Calu3 (cell line): Measurements from ENCODE around the gene RHBDL1. TPM values are rescaled to one million over a fixed set of nuclear protein-coding genes. Genes with fewer than 3 reads are reported as not detected.
"Not testable (repeated sequence)": the region's sequence is repeated elsewhere in the genome, so short reads cannot be mapped to it uniquely, and the experiment has no call there.

Source experiments
- BruUV-seq: library from RNA; stranded (reverse); fragments of 400-500 nt; replicated peaks from 2 replicates; lab custom pipeline; 2021; lab: Mats Ljungman, UMichigan
- CTCF ChIA-PET: fragments of 300-600 bp; sonication (Branson Sonifier 250); formaldehyde crosslinking; loops from one replicate; lab custom pipeline; 2022; ENCODE audit warnings: antibody characterized with exemption; lab: Charles Lee
- DNase-seq: peaks from one replicate; pipeline ENCODE4 v3.0.0; 2022
- H3K27ac Mint-ChIP-seq: one replicate; pipeline ENCODE4 v1.8.0; 2022; ENCODE audit warnings: mixed read lengths; ENCODE audit not compliant: unreplicated experiment
- H3K27me3 Mint-ChIP-seq: one replicate; pipeline ENCODE4 v1.8.0; 2022; ENCODE audit warnings: mixed read lengths; ENCODE audit not compliant: unreplicated experiment
- H3K36me3 Mint-ChIP-seq: one replicate; pipeline ENCODE4 v1.8.0; 2022; ENCODE audit warnings: mild to moderate bottlenecking, moderate library complexity, mixed read lengths; ENCODE audit not compliant: insufficient read depth, unreplicated experiment
- H3K4me1 Mint-ChIP-seq: one replicate; pipeline ENCODE4 v1.8.0; 2022; ENCODE audit warnings: mild to moderate bottlenecking, low read depth, mixed read lengths; ENCODE audit not compliant: unreplicated experiment
- H3K4me3 Mint-ChIP-seq: one replicate; pipeline ENCODE4 v1.8.0; 2022; ENCODE audit warnings: mild to moderate bottlenecking, low read depth, moderate library complexity, mixed read lengths; ENCODE audit not compliant: unreplicated experiment
- H3K9me3 Mint-ChIP-seq: one replicate; pipeline ENCODE4 v1.8.0; 2022; ENCODE audit warnings: low read depth, mixed read lengths; ENCODE audit not compliant: unreplicated experiment
- intact Hi-C: fragments of 100-400 bp; cut with micrococcal nuclease; formaldehyde crosslinking; loops from one replicate; pipeline ENCODE4 v1.10.0; 2022; ENCODE audit not compliant: unreplicated experiment
- total RNA-seq: library from RNA; stranded (reverse); gene quantifications from 2 replicates; pipeline ENCODE4 v1.2.3, GENCODE V29; 2022
- TF ChIP-seq, protein P1 (sequence below): fragments of 200-600 bp; IDR thresholded peaks from one replicate; pipeline ENCODE4 v1.8.0; 2022; ENCODE audit warnings: antibody characterized with exemption; ENCODE audit not compliant: unreplicated experiment

The RHBDL1 gene
- total RNA-seq, 1 experiment from 2014 or later, result 2.6 TPM

DNA sequence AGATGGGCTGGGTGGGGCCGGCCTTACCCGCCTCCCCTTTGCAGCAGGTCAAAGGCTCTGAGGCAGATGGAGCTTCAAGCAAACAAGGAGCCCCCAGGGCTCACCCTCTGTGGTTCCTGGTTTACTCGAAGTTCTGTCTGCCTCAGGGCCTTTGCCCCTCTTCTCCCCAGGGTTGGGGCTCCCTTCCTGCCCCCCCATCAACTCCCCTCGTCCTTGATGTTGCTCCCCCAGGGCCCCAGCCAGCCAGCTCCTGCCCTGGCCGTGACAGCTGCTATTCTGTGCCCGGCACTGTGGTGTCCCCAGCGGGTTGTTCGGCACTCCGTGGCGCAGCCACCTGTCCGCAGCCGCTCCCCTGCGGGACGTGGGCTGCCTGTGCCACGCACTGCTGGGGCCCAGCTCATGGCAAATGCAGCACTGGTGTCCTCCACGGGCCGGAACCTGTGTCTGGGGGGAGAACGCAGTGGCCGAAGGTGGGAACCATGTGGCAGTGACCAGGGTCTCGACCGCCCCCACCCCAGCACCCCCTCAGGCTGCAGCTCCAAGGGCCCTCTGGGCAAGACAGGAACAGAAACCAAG is 35.1 kb downstream of the RHBDL1 start:
- Mint-ChIP-seq H3K36me3 (peaks cover 24% of the 10 kb centered on the region), H3K27me3 (peaks cover 59% of the 10 kb centered on the region), H3K4me3 (no peak overlapping the region), H3K4me1 (peaks cover 6% of the 10 kb centered on the region), H3K27ac (no peak overlapping the region), H3K9me3 (no peaks in the 10 kb centered on the region)
- no TSS peak for BruUV-seq
- intact Hi-C loops, result loop anchor here (5.0 kb wide), 1 partner anchor 77 kb away; the partner anchor contains the start of genes CHTF18 and RPUSD1
- CTCF ChIA-PET, result no interaction called here
- DNase-seq, result no peak
- TF ChIP-seq, protein P1, sequence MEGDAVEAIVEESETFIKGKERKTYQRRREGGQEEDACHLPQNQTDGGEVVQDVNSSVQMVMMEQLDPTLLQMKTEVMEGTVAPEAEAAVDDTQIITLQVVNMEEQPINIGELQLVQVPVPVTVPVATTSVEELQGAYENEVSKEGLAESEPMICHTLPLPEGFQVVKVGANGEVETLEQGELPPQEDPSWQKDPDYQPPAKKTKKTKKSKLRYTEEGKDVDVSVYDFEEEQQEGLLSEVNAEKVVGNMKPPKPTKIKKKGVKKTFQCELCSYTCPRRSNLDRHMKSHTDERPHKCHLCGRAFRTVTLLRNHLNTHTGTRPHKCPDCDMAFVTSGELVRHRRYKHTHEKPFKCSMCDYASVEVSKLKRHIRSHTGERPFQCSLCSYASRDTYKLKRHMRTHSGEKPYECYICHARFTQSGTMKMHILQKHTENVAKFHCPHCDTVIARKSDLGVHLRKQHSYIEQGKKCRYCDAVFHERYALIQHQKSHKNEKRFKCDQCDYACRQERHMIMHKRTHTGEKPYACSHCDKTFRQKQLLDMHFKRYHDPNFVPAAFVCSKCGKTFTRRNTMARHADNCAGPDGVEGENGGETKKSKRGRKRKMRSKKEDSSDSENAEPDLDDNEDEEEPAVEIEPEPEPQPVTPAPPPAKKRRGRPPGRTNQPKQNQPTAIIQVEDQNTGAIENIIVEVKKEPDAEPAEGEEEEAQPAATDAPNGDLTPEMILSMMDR, result no peak

- intact Hi-C loops, result loop anchor here (5.0 kb wide), 1 partner anchor 76 kb away; the partner anchor contains the start of genes CHTF18 and RPUSD1
- Mint-ChIP-seq H3K27me3 (peaks cover 57% of the 10 kb centered on the region), H3K4me3 (no peak overlapping the region)
These were observed 35.6 kb downstream of the RHBDL1 start for GRCh38 chr16:711084-711483.

DNA sequence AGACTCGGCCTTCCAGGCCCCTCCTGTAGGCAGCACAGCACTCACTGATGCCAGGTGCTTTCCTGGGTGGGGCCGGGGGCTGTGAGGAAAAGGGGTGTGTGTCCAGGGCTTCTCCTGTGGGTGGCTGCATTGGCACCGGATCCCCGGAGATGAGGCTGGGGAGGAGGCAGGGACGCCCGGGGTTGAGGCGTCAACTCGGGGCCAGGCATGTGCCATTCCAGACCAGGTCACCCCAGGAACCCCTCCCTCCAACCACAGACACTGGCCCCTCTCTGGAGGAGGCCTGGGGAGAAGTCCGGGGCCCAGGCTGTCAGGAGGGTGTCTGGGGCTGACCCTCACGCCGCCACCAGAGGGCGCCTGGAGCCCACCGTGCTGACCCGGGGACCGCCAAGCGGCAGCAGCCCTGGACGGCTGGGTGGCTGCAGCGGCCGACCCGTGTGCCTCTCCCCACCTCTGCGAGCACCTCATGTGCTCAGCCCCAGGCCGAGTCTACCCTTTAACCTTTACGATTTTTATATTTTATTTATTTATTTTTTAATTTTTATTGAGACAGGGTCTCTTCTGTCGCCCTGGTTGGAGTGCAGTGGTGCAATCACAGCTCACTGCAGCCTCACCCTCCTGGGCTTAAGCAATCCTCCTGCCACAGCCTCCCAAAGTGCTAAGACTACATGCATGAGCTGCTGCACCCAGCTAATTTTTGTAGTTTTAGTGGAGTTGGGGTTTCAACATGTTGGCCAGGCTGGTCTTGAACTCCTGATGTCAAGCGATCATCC is 36.3 kb downstream of the RHBDL1 start:
- peak; percentile 94 for DNase-seq
- no peak overlapping the region for H3K27ac Mint-ChIP-seq
- no TSS peak for BruUV-seq
- no peaks in the 10 kb centered on the region for H3K9me3 Mint-ChIP-seq
- H3K4me1 Mint-ChIP-seq, result peaks cover 14% of the 10 kb centered on the region
- peaks cover 50% of the 10 kb centered on the region for H3K27me3 Mint-ChIP-seq
- TF ChIP-seq, protein P1, result peak; percentile 97
- peaks cover 35% of the 10 kb centered on the region for H3K36me3 Mint-ChIP-seq
- CTCF ChIA-PET, result interaction anchor here (0.9 to 1.4 kb wide), 9 partner anchors 10 to 346 kb away, joined by 3 to 9 read pairs (median 4); partner anchors contain the start of genes ANTKMT, CHTF18, CIAO3 and RPUSD1
- intact Hi-C loops, result loop anchor here (5.0 kb wide), 1 partner anchor 76 kb away; the partner anchor contains the start of genes CHTF18 and RPUSD1
- H3K4me3 Mint-ChIP-seq, result no peak overlapping the region

More at GRCh38 chr16:711084-711483, 35.6 kb downstream of the RHBDL1 start:
- Mint-ChIP-seq H3K9me3 (no peaks in the 10 kb centered on the region), H3K36me3 (peaks cover 29% of the 10 kb centered on the region), H3K4me1 (peaks cover 7% of the 10 kb centered on the region), H3K27ac (no peak overlapping the region)
- CTCF ChIA-PET, result no interaction called here
- no peak for DNase-seq
- no TSS peak for BruUV-seq
- TF ChIP-seq, protein P1, result no peak

DNA sequence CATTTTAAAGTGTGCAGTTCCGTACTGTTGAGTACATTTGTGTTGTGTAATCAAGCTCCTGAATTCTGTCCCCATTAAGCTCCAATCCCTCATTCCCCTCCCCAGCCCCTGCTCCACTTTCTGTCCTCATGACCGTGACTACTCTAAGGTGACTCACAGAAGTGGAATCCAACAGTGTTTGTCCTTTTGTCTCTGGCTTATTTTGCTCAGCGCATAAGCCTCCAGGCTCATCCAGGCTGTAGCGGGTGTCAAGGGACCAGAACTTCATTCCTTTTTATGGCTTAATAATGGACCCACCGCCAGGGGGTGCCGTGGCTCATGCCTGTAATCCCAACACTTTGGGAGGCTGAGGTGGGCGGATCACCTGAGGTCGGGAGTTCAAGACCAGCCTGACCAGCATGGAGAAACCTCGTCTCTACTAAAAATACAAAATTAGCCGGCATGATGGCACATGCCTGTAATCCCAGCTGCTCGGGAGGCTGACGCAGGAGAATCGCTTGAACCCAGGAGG is 37.3 kb downstream of the RHBDL1 start:
- intact Hi-C loops, result loop anchor here (5.0 kb wide), 1 partner anchor 75 kb away; the partner anchor contains the start of genes CHTF18 and RPUSD1
- not testable (repeated sequence) for H3K9me3 Mint-ChIP-seq, BruUV-seq, H3K4me1 Mint-ChIP-seq, H3K4me3 Mint-ChIP-seq
- TF ChIP-seq, protein P1, result peak; percentile 84
- CTCF ChIA-PET, result interaction anchor here (0.6 to 1.4 kb wide), 12 partner anchors 8 to 345 kb away, joined by 3 to 9 read pairs (median 4); partner anchors contain the start of genes ANTKMT, CHTF18, CIAO3 and RPUSD1
- peak; percentile 91 for DNase-seq
- peaks cover 41% of the 10 kb centered on the region for H3K36me3 Mint-ChIP-seq
- peaks cover 40% of the 10 kb centered on the region for H3K27me3 Mint-ChIP-seq
- peak overlapping the region; percentile 52 for H3K27ac Mint-ChIP-seq
